H9 (cell line): Measurements from ENCODE around the gene DCTN2. TPM values are rescaled to one million over a fixed set of nuclear protein-coding genes. Genes with fewer than 3 reads are reported as not detected.

Experiments
- DNase-seq: peaks from one replicate; pipeline ENCODE4 v3.0.0-alpha.2; 2017
- H2AFZ ChIP-seq: one replicate; pipeline ENCODE4 v1.6.1; 2013; ENCODE audit warnings: mild to moderate bottlenecking, low read length, control low read depth, moderate library complexity
- H2AK5ac ChIP-seq: 2 replicates; pipeline ENCODE4 v1.6.1; 2013; ENCODE audit warnings: low read length, control low read depth, mixed read lengths; ENCODE audit not compliant: insufficient read length
- H2BK120ac ChIP-seq: one replicate; pipeline ENCODE4 v1.6.1; 2013; ENCODE audit warnings: low read depth, mild to moderate bottlenecking, low read length, control low read depth, inconsistent platforms; ENCODE audit not compliant: poor library complexity, severe bottlenecking
- H2BK12ac ChIP-seq: 2 replicates; pipeline ENCODE4 v1.6.1; 2013; ENCODE audit warnings: low read length, control low read depth, mixed read lengths, low read depth; ENCODE audit not compliant: insufficient read length
- H2BK15ac ChIP-seq: 2 replicates; pipeline ENCODE4 v1.6.1; 2013; ENCODE audit warnings: low read depth, low read length, control low read depth
- H2BK20ac ChIP-seq: one replicate; pipeline ENCODE4 v1.6.1; 2013; ENCODE audit warnings: low read depth, mild to moderate bottlenecking, low read length, control low read depth, inconsistent platforms; ENCODE audit not compliant: poor library complexity, severe bottlenecking
- H2BK5ac ChIP-seq: 2 replicates; pipeline ENCODE4 v1.6.1; 2013; ENCODE audit warnings: low read length, control low read depth, mixed read lengths; ENCODE audit not compliant: insufficient read length
- H3K14ac ChIP-seq: 2 replicates; pipeline ENCODE4 v1.6.1; 2013; ENCODE audit warnings: low read length, control low read depth; ENCODE audit not compliant: insufficient read depth
- H3K18ac ChIP-seq: 2 replicates; pipeline ENCODE4 v1.6.1; 2013; ENCODE audit warnings: low read depth, mild to moderate bottlenecking, mixed read lengths, low read length, control low read depth; ENCODE audit not compliant: insufficient read length
- H3K23ac ChIP-seq: 2 replicates; pipeline ENCODE4 v1.6.1; 2013; ENCODE audit warnings: low read length, control low read depth, mixed read lengths, low read depth; ENCODE audit not compliant: insufficient read length
- H3K23me2 ChIP-seq: 2 replicates; pipeline ENCODE4 v1.6.1; 2013; ENCODE audit warnings: low read depth, mild to moderate bottlenecking, mixed read lengths, low read length, control low read depth; ENCODE audit not compliant: insufficient read length, poor library complexity, severe bottlenecking
- H3K27ac ChIP-seq: 2 replicates; pipeline ENCODE4 v1.5.1; 2013; ENCODE audit warnings: low read length, control low read depth, mixed read lengths, low read depth; ENCODE audit not compliant: insufficient read length
- H3K27me3 ChIP-seq: 2 replicates; pipeline ENCODE4 v1.6.1; 2013; ENCODE audit warnings: low read length, control low read depth, inconsistent platforms; ENCODE audit not compliant: insufficient read depth
- H3K4ac ChIP-seq: 2 replicates; pipeline ENCODE4 v1.6.1; 2013; ENCODE audit warnings: low read depth, mild to moderate bottlenecking, control low read depth, inconsistent platforms, low read length, moderate library complexity
- H3K4me1 ChIP-seq: 2 replicates; pipeline ENCODE4 v1.6.1; 2013; ENCODE audit warnings: low read length, control low read depth, inconsistent platforms; ENCODE audit not compliant: insufficient read depth
- H3K4me2 ChIP-seq: 2 replicates; pipeline ENCODE4 v1.6.1; 2013; ENCODE audit warnings: low read length, control low read depth, mixed read lengths; ENCODE audit not compliant: insufficient read length, insufficient read depth
- H3K56ac ChIP-seq: 2 replicates; pipeline ENCODE4 v1.6.1; 2013; ENCODE audit warnings: low read depth, mild to moderate bottlenecking, mixed read lengths, low read length, control low read depth; ENCODE audit not compliant: insufficient read length
- H3K79me1 ChIP-seq: 2 replicates; pipeline ENCODE4 v1.6.1; 2013; ENCODE audit warnings: low read depth, mild to moderate bottlenecking, moderate library complexity, low read length, control low read depth, inconsistent platforms; ENCODE audit not compliant: insufficient read depth, poor library complexity, severe bottlenecking
- H3K79me2 ChIP-seq: 2 replicates; pipeline ENCODE4 v1.6.1; 2013; ENCODE audit warnings: low read length, control low read depth, inconsistent platforms; ENCODE audit not compliant: insufficient read depth
- H3K9ac ChIP-seq: 2 replicates; pipeline ENCODE4 v1.6.1; 2013; ENCODE audit warnings: low read length, control low read depth, mixed read lengths; ENCODE audit not compliant: insufficient read length; ENCODE audit errors: extremely low read depth
- H3K9me3 ChIP-seq: one replicate; pipeline ENCODE4 v1.6.1; 2013; ENCODE audit warnings: low read depth, low read length, inconsistent platforms; ENCODE audit not compliant: control insufficient read depth
- H3T11ph ChIP-seq: one replicate; pipeline ENCODE4 v1.6.1; 2013; ENCODE audit warnings: mild to moderate bottlenecking, low read length, control low read depth, inconsistent platforms
- H4K20me1 ChIP-seq: one replicate; pipeline ENCODE4 v1.6.1; 2013; ENCODE audit not compliant: control insufficient read depth, insufficient read length, insufficient read depth
- H4K5ac ChIP-seq: 2 replicates; pipeline ENCODE4 v1.6.1; 2013; ENCODE audit warnings: low read depth, mild to moderate bottlenecking, mixed read lengths, low read length, control low read depth; ENCODE audit not compliant: insufficient read length
- H4K8ac ChIP-seq: replicated peaks from 2 replicates; pipeline ENCODE4 v1.6.1; 2013; ENCODE audit warnings: low read length, control low read depth, mixed read lengths, low read depth; ENCODE audit not compliant: insufficient read length
- H4K91ac ChIP-seq: 2 replicates; pipeline ENCODE4 v1.6.1; 2013; ENCODE audit warnings: low read depth, mild to moderate bottlenecking, moderate library complexity, mixed read lengths, low read length, control low read depth; ENCODE audit not compliant: insufficient read length
- H3K27ac Mint-ChIP-seq, 3 experiments: 2 replicates in 2 of 3; 3 replicates in 1 of 3; pipeline ENCODE4 v1.8.0; 2020 to 2021; ENCODE audit warnings: mixed read lengths in 3 of 3, mild to moderate bottlenecking in 1 of 3, moderate library complexity in 1 of 3
- H3K27me3 Mint-ChIP-seq: 2 replicates; pipeline ENCODE4 v1.8.0; 2021; ENCODE audit warnings: low read depth, mild to moderate bottlenecking, moderate library complexity, mixed read lengths
- H3K36me3 Mint-ChIP-seq, 3 experiments: 2 replicates in 2 of 3; 3 replicates in 1 of 3; pipeline ENCODE4 v1.8.0; 2020 to 2021; ENCODE audit warnings: low read depth in 3 of 3, mixed read lengths in 3 of 3; ENCODE audit not compliant: insufficient read depth in 1 of 3
- H3K4me1 Mint-ChIP-seq, 2 experiments: 2 replicates each; pipeline ENCODE4 v1.8.0; 2020; ENCODE audit warnings: mixed read lengths in 2 of 2
- H3K4me3 Mint-ChIP-seq, 2 experiments: 2 replicates in 1 of 2; 3 replicates in 1 of 2; pipeline ENCODE4 v1.8.0; 2020 to 2021; ENCODE audit warnings: mild to moderate bottlenecking in 2 of 2, mixed read lengths in 2 of 2, moderate library complexity in 1 of 2
- H3K9me3 Mint-ChIP-seq, 2 experiments: 2 replicates in 1 of 2; 3 replicates in 1 of 2; pipeline ENCODE4 v1.8.0; 2020; ENCODE audit warnings: mild to moderate bottlenecking in 2 of 2, mixed read lengths in 2 of 2, moderate library complexity in 1 of 2
- CTCF ChIP-seq: fragments of 200-600 bp; sonication (generic); conservative IDR thresholded peaks from 3 replicates; pipeline ENCODE4 v1.8.0; 2021; ENCODE audit warnings: antibody characterized with exemption, mild to moderate bottlenecking
- WGBS: extraction: QIAGEN DNeasy Blood & Tissue Kit; methylation state at CpG from one replicate; pipeline ENCODE4 v1.1.7; 2013; ENCODE audit warnings: missing lambda C conversion rate, low lambda C conversion rate, mixed read lengths; ENCODE audit not compliant: insufficient read length; ENCODE audit errors: extremely low coverage; 5-methylcytosine and 5-hydroxymethylcytosine counted together
- total RNA-seq: library from RNA; stranded (reverse); gene quantifications from 2 replicates; pipeline ENCODE4 v1.2.1, GENCODE V29; 2021

The DCTN2 gene
- total RNA-seq, 1 experiment from 2014 or later, result 97.7 TPM

DNA sequence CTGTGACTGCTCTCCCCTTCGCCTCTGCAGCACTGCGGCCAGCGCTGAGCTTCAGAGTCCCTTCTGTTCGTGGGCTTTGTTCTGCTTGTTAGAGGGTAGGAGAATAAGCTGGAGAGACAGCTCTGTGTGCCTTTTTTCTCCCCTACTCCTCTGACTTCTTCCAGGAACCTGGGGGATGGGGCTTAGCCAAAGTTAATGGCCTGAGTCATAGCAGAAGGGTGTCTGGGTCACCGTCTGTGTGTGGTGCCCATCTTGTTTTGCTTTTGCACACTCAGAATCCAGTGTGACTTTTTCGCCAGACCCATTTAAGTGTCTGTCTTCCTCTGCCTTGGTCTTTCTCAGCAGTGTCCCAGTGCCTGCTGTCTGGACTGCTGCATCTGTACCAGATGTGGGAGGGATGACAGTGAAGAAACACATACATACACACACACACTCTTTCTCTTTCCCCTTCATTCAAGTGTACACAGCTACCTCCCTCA is 5.9 kb upstream of the DCTN2 start:
- H3K4me2 ChIP-seq, result no peak overlapping the region
- no peak overlapping the region for H3K56ac ChIP-seq
- TF ChIP-seq CTCF, result no peak

More for the DNA sequence above, 5.9 kb upstream of the DCTN2 start:
- H3K79me2 ChIP-seq, result peaks cover 3% of the 10 kb centered on the region; the same call in 1 of the 2 replicates
- H4K5ac ChIP-seq, result no peak overlapping the region
- H2AK5ac ChIP-seq, result no peak overlapping the region
- Mint-ChIP-seq H3K36me3 (peaks cover 3 to 4% (median 3%) of the 10 kb centered on the region in 3 experiments; a peak in 4 of 7 replicates), H3K4me3 (no peak overlapping the region; a peak in 1 of 5 replicates), H3K9me3 (no peaks in the 10 kb centered on the region), H3K4me1 (peaks cover 45 to 57% of the 10 kb centered on the region in 2 experiments), H3K27me3 (peaks cover 19% of the 10 kb centered on the region), H3K27ac (peak overlapping the region in 1 of 3 experiments; percentile 73; a peak in 1 of 7 replicates)
- no peaks in the 10 kb centered on the region; the same call in 1 of the 2 replicates for H3K27me3 ChIP-seq
- DNase-seq, result no peak
- H4K91ac ChIP-seq, result no peak overlapping the region
- H2AFZ ChIP-seq, result no peak overlapping the region
- H4K8ac ChIP-seq, result no peak overlapping the region
- no peaks in the 10 kb centered on the region for H3K9me3 ChIP-seq
- H3K23ac ChIP-seq, result no peak overlapping the region
- H2BK120ac ChIP-seq, result no peak overlapping the region
- no peak overlapping the region for H2BK12ac ChIP-seq
- no peak overlapping the region for H2BK20ac ChIP-seq
- no peak overlapping the region for H2BK5ac ChIP-seq
- H3T11ph ChIP-seq, result no peak overlapping the region
- no peaks in the 10 kb centered on the region for H4K20me1 ChIP-seq
- H3K14ac ChIP-seq, result no peak overlapping the region
- H3K27ac ChIP-seq, result no peak overlapping the region
- peaks cover 5% of the 10 kb centered on the region; the same call in 1 of the 2 replicates for H3K4me1 ChIP-seq
- peaks cover 3% of the 10 kb centered on the region for H3K79me1 ChIP-seq
- peaks cover 10% of the 10 kb centered on the region for H3K23me2 ChIP-seq
- no peak overlapping the region for H3K9ac ChIP-seq
- WGBS, result no CpG with 5 or more reads among the region's 6 CpGs
- H3K4ac ChIP-seq, result no peak overlapping the region
- H2BK15ac ChIP-seq, result no peak overlapping the region
- no peak overlapping the region for H3K18ac ChIP-seq
